Measurements from ENCODE around the gene NATD1. TPM values are rescaled to one million over a fixed set of nuclear protein-coding genes. Genes with fewer than 3 reads are reported as not detected.
A peak's percentile ranks its signal among the peaks of the same experiment; 100 is the strongest.

The NATD1 gene
- total and polyA plus RNA-seq, 2 of the 8 experiments (the other 6 are each of a cell fraction or from before 2014, with no cell fraction given): 5.4 to 8.4 TPM

- 85% methylated on average over 6 of the region's 6 CpGs; no CpG with 5 or more reads in 1 of the 2 experiments for WGBS, 2 experiments (ENCODE audit: extremely low coverage in 1 of 2, insufficient coverage in 1 of 2, insufficient read length in 1 of 2, insufficient replicate concordance in 2 of 2, low coverage in 1 of 2, low lambda C conversion rate in 2 of 2, missing lambda C conversion rate in 1 of 2)
- CTCF ChIA-PET (ENCODE audit: partially characterized antibody): interaction anchor here (1.0 kb wide), 1 partner anchor 18 kb away, joined by 4 read pairs; no protein-coding TSS in a partner anchor
Observed at GRCh38 chr17:21223086-21223485, 30.1 kb downstream of the NATD1 start.

More at GRCh38 chr17:21223086-21223485, 30.1 kb downstream of the NATD1 start:
- H3K23ac ChIP-seq (ENCODE audit: insufficient read length): no peak overlapping the region
- peaks cover 0 to 2% of the 10 kb centered on the region in 2 experiments for H4K20me1 ChIP-seq (replicated peaks in 1 of 2; ENCODE audit: control insufficient read depth in 1 of 2, insufficient read depth in 2 of 2, low read length in 2 of 2)
- H3K18ac ChIP-seq (ENCODE audit: extremely low read depth, low read length): no peak overlapping the region
- no peak overlapping the region for H3K56ac ChIP-seq (replicated peaks; ENCODE audit: insufficient read length, low read depth, low read length)
- no peak overlapping the region for H4K5ac ChIP-seq (ENCODE audit: insufficient read length, low read depth, low read length)
- no peaks in the 10 kb centered on the region for H3K36me3 ChIP-seq (ENCODE audit: control insufficient read depth in 2 of 4, insufficient read depth in 4 of 4, low read length in 3 of 4)
- H2BK120ac ChIP-seq (replicated peaks; ENCODE audit: low read depth, low read length): no peak overlapping the region
- H3K27me3 ChIP-seq (replicated peaks in 1 of 4; ENCODE audit: control insufficient read depth in 3 of 4, extremely low read depth in 1 of 4, insufficient read depth in 3 of 4, low read length in 3 of 4): no peaks in the 10 kb centered on the region
- FAIRE-seq (no peak), DNase-seq (ENCODE audit: low read depth in 1 of 2, low spot score in 2 of 2) (no peak)
- H2BK12ac ChIP-seq (ENCODE audit: low read depth, low read length): peak overlapping the region; percentile 60; the same call in 1 of the 2 replicates
- H2AFZ ChIP-seq (ENCODE audit: low read length): no peak overlapping the region
- H3K23me2 ChIP-seq (ENCODE audit: low read depth, low read length): no peaks in the 10 kb centered on the region
- no peak overlapping the region for H4K8ac ChIP-seq (ENCODE audit: extremely low read depth, insufficient read depth, low read length)
- H3K4ac ChIP-seq (replicated peaks; ENCODE audit: insufficient read length, low read depth, low read length): no peak overlapping the region
- H4K91ac ChIP-seq (replicated peaks; ENCODE audit: insufficient read length, low read length): no peak overlapping the region
- TF ChIP-seq HDAC6 (IDR thresholded peaks at IDR 0.05; ENCODE audit: low read depth, low read length) (no peak), SP2 (IDR thresholded peaks at IDR 0.05; ENCODE audit: low read length) (no peak), RNF2 (IDR thresholded peaks at IDR 0.05; ENCODE audit: borderline replicate concordance, low read depth, low read length, missing control alignments, poor library complexity, severe bottlenecking) (no peak), SIRT6 (IDR thresholded peaks at IDR 0.05; ENCODE audit: low read length) (no peak), TAF7 (optimal IDR thresholded peaks at IDR 0.05; ENCODE audit: borderline replicate concordance, low read depth, low read length) (no peak), MAFK (IDR thresholded peaks at IDR 0.05; ENCODE audit: low read depth, low read length) (no peak), CTBP2 (IDR thresholded peaks at IDR 0.05; ENCODE audit: borderline replicate concordance, insufficient read depth, insufficient read length, low read length) (no peak), POLR2A (IDR thresholded peaks at IDR 0.05; ENCODE audit: control extremely low read depth in 1 of 2, low read depth in 2 of 2, low read length in 2 of 2) (no peak)
- H3K79me2 ChIP-seq (ENCODE audit: control insufficient read depth in 1 of 2, insufficient read depth in 2 of 2, low read length in 2 of 2): no peaks in the 10 kb centered on the region
- H3K4me3 ChIP-seq (ENCODE audit: extremely low read depth in 1 of 4, insufficient read depth in 2 of 4, low read depth in 3 of 4, low read length in 4 of 4): no peak overlapping the region
- no peak overlapping the region for H3K27ac ChIP-seq (ENCODE audit: low read depth, low read length)
- no peak overlapping the region for H2BK5ac ChIP-seq (ENCODE audit: low read depth, low read length)
- POLR2A ChIA-PET (ENCODE audit: partially characterized antibody): interaction anchor here (1.2 kb wide), 1 partner anchor 17 kb away, joined by 3 read pairs; no protein-coding TSS in a partner anchor
- H3K9ac ChIP-seq (replicated peaks in 1 of 4; ENCODE audit: extremely low read depth in 1 of 4, low read depth in 3 of 4, low read length in 3 of 4): no peak overlapping the region
- H2BK20ac ChIP-seq (ENCODE audit: low read length): no peak overlapping the region
- H2BK15ac ChIP-seq (ENCODE audit: low read length): no peak overlapping the region
- no peak overlapping the region for H3K14ac ChIP-seq (ENCODE audit: insufficient read length)
- H3K9me3 ChIP-seq (ENCODE audit: insufficient read depth in 2 of 2, low read depth in 1 of 2, low read length in 1 of 2): no peaks in the 10 kb centered on the region; a peak in 1 of 4 replicates
- H3K79me1 ChIP-seq (ENCODE audit: low read depth, low read length): no peaks in the 10 kb centered on the region
- no peak overlapping the region for H2AK5ac ChIP-seq (ENCODE audit: low read depth, low read length)
- H3K4me2 ChIP-seq (ENCODE audit: insufficient read depth in 1 of 2, low read depth in 2 of 2, low read length in 2 of 2): no peak overlapping the region
- H3K4me1 ChIP-seq (replicated peaks in 1 of 4; ENCODE audit: control insufficient read depth in 3 of 4, insufficient read depth in 4 of 4, low read length in 3 of 4): no peaks in the 10 kb centered on the region
